ENCODE results near the gene FADS3.

FADS3 gene

GRCh38 chr11:61837411-61838005 lies 53.8 kb downstream of the FADS3 start:
- no peak for DNase-seq (ENCODE audit: low read depth in 3 of 3)

GRCh38 chr11:61836193-61836592 lies 55.2 kb downstream of the FADS3 start:
- DNase-seq (ENCODE audit: low read depth in 3 of 3): no peak

GRCh38 chr11:61834278-61835048 lies 56.9 kb downstream of the FADS3 start:
- DNase-seq (ENCODE audit: low read depth in 3 of 3): no peak

- DNase-seq (ENCODE audit: low read depth in 3 of 3): no peak
These were observed 57.4 kb downstream of the FADS3 start for GRCh38 chr11:61833926-61834277.

- no peak for DNase-seq (ENCODE audit: low read depth in 3 of 3)
These were observed 57.9 kb downstream of the FADS3 start for GRCh38 chr11:61833471-61833870.

- no peak for DNase-seq (ENCODE audit: low read depth in 3 of 3)
These were observed 58.6 kb downstream of the FADS3 start for GRCh38 chr11:61832754-61833153.

GRCh38 chr11:61832207-61832606 lies 59.1 kb downstream of the FADS3 start:
- DNase-seq (ENCODE audit: low read depth in 3 of 3): no peak

GRCh38 chr11:61830237-61831105 lies 60.9 kb downstream of the FADS3 start:
- no peak for DNase-seq (ENCODE audit: low read depth in 3 of 3)

- no peak for DNase-seq (ENCODE audit: low read depth in 3 of 3)
These were observed 61.5 kb downstream of the FADS3 start for GRCh38 chr11:61829806-61830205.

GRCh38 chr11:61828629-61829407 lies 62.5 kb downstream of the FADS3 start:
- DNase-seq (ENCODE audit: low read depth in 3 of 3): no peak

- DNase-seq (ENCODE audit: low read depth in 3 of 3): no peak
These were observed 63.0 kb downstream of the FADS3 start for GRCh38 chr11:61828379-61828628.

GRCh38 chr11:61827571-61828378 lies 63.6 kb downstream of the FADS3 start, which contains the start of gene FADS2:
FADS2 (plus strand) TSS chr11:61828300; CDS start chr11:61828391, 91 bp downstream.
- peak in 2 of 3 experiments; percentile 16 to 27 for DNase-seq (ENCODE audit: low read depth in 3 of 3)

- DNase-seq (ENCODE audit: low read depth in 3 of 3): no peak
These were observed 64.3 kb downstream of the FADS3 start for GRCh38 chr11:61826930-61827570.

Data from stimulated activated CD4-positive, alpha-beta T cell treated with anti-CD3 and anti-CD28 coated beads, TNF-alpha, amount 100 ng/mL, for 4 hours (primary cell).